H1 (cell line): ENCODE measurements around the gene TARS3. TPM values are rescaled to one million over a fixed set of nuclear protein-coding genes. Genes with fewer than 3 reads are reported as not detected.

Experiments used
- CTCF ChIA-PET: fragments of 300-600 bp; sonication (Branson Sonifier 250); formaldehyde crosslinking; loops from one replicate; lab custom pipeline; 2021; ENCODE audit not compliant: partially characterized antibody; lab: Charles Lee
- POLR2A ChIA-PET: fragments of 300-600 bp; sonication (Branson Sonifier 250); formaldehyde crosslinking; loops from one replicate; lab custom pipeline; 2021; ENCODE audit warnings: inconsistent platforms; ENCODE audit not compliant: partially characterized antibody; lab: Charles Lee
- DNase-seq, 2 experiments: peaks; one replicate each; pipeline versions ENCODE4 v3.0.0 to v3.0.0-alpha.2; 2010 to 2022; ENCODE audit warnings: low spot score in 2 of 2, low read depth in 1 of 2, mixed read lengths in 1 of 2
- FAIRE-seq: peaks from 2 replicates; lab custom pipeline; 2011; peaks lifted over from hg19 to GRCh38; lab: Jason Lieb, UNC
- H2AFZ ChIP-seq: 2 replicates; pipeline ENCODE4 v1.8.1; 2012; ENCODE audit warnings: low read length, inconsistent platforms
- H2AK5ac ChIP-seq: 2 replicates; pipeline ENCODE4 v1.6.1; 2013; ENCODE audit warnings: low read depth, low read length
- H2BK120ac ChIP-seq: replicated peaks from 2 replicates; pipeline ENCODE3; 2013; ENCODE audit warnings: low read depth, low read length, inconsistent platforms
- H2BK12ac ChIP-seq: 2 replicates; pipeline ENCODE4 v1.6.1; 2013; ENCODE audit warnings: low read depth, low read length
- H2BK15ac ChIP-seq: 2 replicates; pipeline ENCODE4 v1.6.1; 2013; ENCODE audit warnings: low read length
- H2BK20ac ChIP-seq: 2 replicates; pipeline ENCODE4 v1.6.1; 2013; ENCODE audit warnings: low read length
- H2BK5ac ChIP-seq: 2 replicates; pipeline ENCODE4 v1.6.1; 2013; ENCODE audit warnings: low read depth, low read length
- H3K14ac ChIP-seq: 2 replicates; pipeline ENCODE4 v1.6.1; 2013; ENCODE audit warnings: inconsistent platforms; ENCODE audit not compliant: insufficient read length
- H3K18ac ChIP-seq: 2 replicates; pipeline ENCODE4 v1.6.1; 2013; ENCODE audit warnings: low read length; ENCODE audit errors: extremely low read depth
- H3K23ac ChIP-seq: 2 replicates; pipeline ENCODE4 v1.6.1; 2013; ENCODE audit warnings: inconsistent platforms; ENCODE audit not compliant: insufficient read length
- H3K23me2 ChIP-seq: 2 replicates; pipeline ENCODE4 v1.6.1; 2013; ENCODE audit warnings: low read depth, low read length
- H3K27ac ChIP-seq: 2 replicates; pipeline ENCODE4 v1.6.1; 2011; ENCODE audit warnings: low read depth, low read length, inconsistent platforms
- H3K27me3 ChIP-seq, 4 experiments: replicated peaks in 1 of 4; 1 replicate in 1 of 4; 2 replicates in 3 of 4; pipeline versions ENCODE4 v1.6.1 to v1.8.1; 2011 to 2013; ENCODE audit warnings: low read length in 3 of 4, mild to moderate bottlenecking in 3 of 4, inconsistent platforms in 2 of 4, mixed read lengths in 2 of 4, moderate library complexity in 1 of 4; ENCODE audit not compliant: control insufficient read depth in 3 of 4, insufficient read depth in 3 of 4; ENCODE audit errors: extremely low read depth in 1 of 4
- H3K36me3 ChIP-seq, 4 experiments: 2 replicates each; pipeline versions ENCODE4 v1.6.1 to v1.8.1; 2011 to 2013; ENCODE audit warnings: mild to moderate bottlenecking in 4 of 4, low read length in 3 of 4, moderate library complexity in 2 of 4, control low read depth in 1 of 4, inconsistent platforms in 1 of 4; ENCODE audit not compliant: insufficient read depth in 4 of 4, control insufficient read depth in 2 of 4
- H3K4ac ChIP-seq: replicated peaks from 2 replicates; pipeline ENCODE3; 2013; ENCODE audit warnings: low read length, low read depth, mixed read lengths, inconsistent platforms; ENCODE audit not compliant: insufficient read length
- H3K4me1 ChIP-seq, 4 experiments: replicated peaks in 1 of 4; 1 replicate in 1 of 4; 2 replicates in 3 of 4; pipeline versions ENCODE4 v1.6.1 to v1.8.1; 2011 to 2013; ENCODE audit warnings: low read length in 3 of 4, inconsistent platforms in 2 of 4, mixed read lengths in 1 of 4; ENCODE audit not compliant: insufficient read depth in 4 of 4, control insufficient read depth in 3 of 4
- H3K4me2 ChIP-seq, 2 experiments: 2 replicates each; pipeline versions ENCODE4 v1.6.1 to v1.8.1; 2011 to 2013; ENCODE audit warnings: low read depth in 2 of 2, low read length in 2 of 2, control low read depth in 1 of 2, inconsistent platforms in 1 of 2, mild to moderate bottlenecking in 1 of 2; ENCODE audit not compliant: insufficient read depth in 1 of 2
- H3K4me3 ChIP-seq, 4 experiments: fragments of 200-600, 300-600 bp in 1 of 4; sonication (generic), shearing (Covaris generic), sonication (Bioruptor Twin) in 1 of 4; 2 replicates each; pipeline versions ENCODE4 v1.5.1 to v1.8.1; 2011 to 2016; ENCODE audit warnings: low read length in 4 of 4, low read depth in 3 of 4, control low read depth in 2 of 4, inconsistent platforms in 2 of 4, mild to moderate bottlenecking in 2 of 4, mixed read lengths in 1 of 4, moderate library complexity in 1 of 4; ENCODE audit not compliant: insufficient read depth in 2 of 4; ENCODE audit errors: extremely low read depth in 1 of 4
- H3K56ac ChIP-seq: replicated peaks from 2 replicates; pipeline ENCODE3; 2013; ENCODE audit warnings: low read depth, mild to moderate bottlenecking, mixed read lengths, low read length, inconsistent platforms; ENCODE audit not compliant: insufficient read length
- H3K79me1 ChIP-seq: 2 replicates; pipeline ENCODE4 v1.6.1; 2013; ENCODE audit warnings: low read depth, low read length, control low read depth
- H3K79me2 ChIP-seq, 2 experiments: 2 replicates each; pipeline versions ENCODE4 v1.6.1 to v1.8.1; 2012 to 2013; ENCODE audit warnings: low read length in 2 of 2, mild to moderate bottlenecking in 2 of 2, inconsistent platforms in 1 of 2; ENCODE audit not compliant: insufficient read depth in 2 of 2, control insufficient read depth in 1 of 2
- H3K9ac ChIP-seq, 4 experiments: replicated peaks in 1 of 4; 1 replicate in 1 of 4; 2 replicates in 3 of 4; pipeline versions ENCODE4 v1.6.1 to v1.8.1; 2011 to 2013; ENCODE audit warnings: low read depth in 3 of 4, low read length in 3 of 4, control low read depth in 2 of 4, mild to moderate bottlenecking in 2 of 4, moderate library complexity in 2 of 4, inconsistent platforms in 1 of 4; ENCODE audit errors: extremely low read depth in 1 of 4
- H3K9me3 ChIP-seq, 2 experiments: 2 replicates each; pipeline versions ENCODE4 v1.6.1 to v1.8.1; 2012 to 2013; ENCODE audit warnings: mild to moderate bottlenecking in 2 of 2, moderate library complexity in 2 of 2, control low read depth in 1 of 2, inconsistent platforms in 1 of 2, low read depth in 1 of 2, low read length in 1 of 2, mixed read lengths in 1 of 2; ENCODE audit not compliant: insufficient read depth in 2 of 2
- H4K20me1 ChIP-seq, 2 experiments: replicated peaks in 1 of 2; 2 replicates each; pipeline versions ENCODE3 to v1.8.1; 2011 to 2013; ENCODE audit warnings: inconsistent platforms in 2 of 2, low read length in 2 of 2, mild to moderate bottlenecking in 1 of 2; ENCODE audit not compliant: insufficient read depth in 2 of 2, control insufficient read depth in 1 of 2
- H4K5ac ChIP-seq: 2 replicates; pipeline ENCODE4 v1.6.1; 2013; ENCODE audit warnings: low read length, low read depth, mixed read lengths, inconsistent platforms; ENCODE audit not compliant: insufficient read length
- H4K8ac ChIP-seq: 2 replicates; pipeline ENCODE4 v1.8.0; 2013; ENCODE audit warnings: mild to moderate bottlenecking, moderate library complexity, low read length, inconsistent platforms; ENCODE audit not compliant: insufficient read depth; ENCODE audit errors: extremely low read depth
- H4K91ac ChIP-seq: replicated peaks from 2 replicates; pipeline ENCODE3; 2013; ENCODE audit warnings: low read length, mixed read lengths, inconsistent platforms; ENCODE audit not compliant: insufficient read length
- ASH2L ChIP-seq: fragments of 200-600, 300-600 bp; sonication (generic); IDR thresholded peaks from one replicate; pipeline ENCODE4 v1.7.1; 2017; ENCODE audit warnings: low read length
- BACH1 ChIP-seq: IDR thresholded peaks from 2 replicates; pipeline ENCODE4 v1.6.1; 2012; ENCODE audit warnings: low read length, improper control_type of control experiment
- EGR1 ChIP-seq: IDR thresholded peaks from 2 replicates; pipeline ENCODE4 v1.6.1; 2011; ENCODE audit warnings: low read depth, low read length, borderline replicate concordance
- HDAC2 ChIP-seq, 2 experiments: fragments of 300-600 bp in 1 of 2; sonication (generic) in 1 of 2; IDR thresholded peaks; 2 replicates each; pipeline ENCODE4 v1.6.1; 2011 to 2012; ENCODE audit warnings: low read depth in 2 of 2, low read length in 2 of 2, mild to moderate bottlenecking in 2 of 2, moderate library complexity in 2 of 2, borderline replicate concordance in 1 of 2, inconsistent platforms in 1 of 2
- HDAC6 ChIP-seq: IDR thresholded peaks from one replicate; pipeline ENCODE4 v1.7.1; 2012; ENCODE audit warnings: low read depth, mild to moderate bottlenecking, inconsistent platforms, low read length, moderate library complexity
- KDM5A ChIP-seq: fragments of 200-600 bp; IDR thresholded peaks from 2 replicates; pipeline ENCODE4 v1.7.1; 2012; ENCODE audit warnings: mild to moderate bottlenecking, low read length, inconsistent platforms, mixed read lengths
- POLR2A ChIP-seq, 2 experiments: IDR thresholded peaks; 1 replicate in 1 of 2; 2 replicates in 1 of 2; pipeline ENCODE4 v1.6.1; 2011; ENCODE audit warnings: low read depth in 2 of 2, low read length in 2 of 2, mild to moderate bottlenecking in 2 of 2; ENCODE audit errors: control extremely low read depth in 1 of 2
- POU5F1 ChIP-seq: IDR thresholded peaks from 2 replicates; pipeline ENCODE4 v1.6.1; 2011; ENCODE audit warnings: low read depth, mild to moderate bottlenecking, low read length, moderate library complexity
- RAD21 ChIP-seq, 2 experiments: IDR thresholded peaks in 1 of 2; conservative IDR thresholded peaks in 1 of 2; 2 replicates each; pipeline ENCODE4 v1.6.1; 2011; ENCODE audit warnings: low read depth in 2 of 2, low read length in 2 of 2, improper control_type of control experiment in 1 of 2, inconsistent platforms in 1 of 2, mild to moderate bottlenecking in 1 of 2, moderate library complexity in 1 of 2
- RFX5 ChIP-seq: IDR thresholded peaks from 2 replicates; pipeline ENCODE4 v1.6.1; 2011; ENCODE audit warnings: low read depth, low read length, improper control_type of control experiment, borderline replicate concordance
- RXRA ChIP-seq: IDR thresholded peaks from 2 replicates; pipeline ENCODE4 v1.6.1; 2011; ENCODE audit warnings: low read depth, mild to moderate bottlenecking, low read length, moderate library complexity; ENCODE audit not compliant: insufficient read depth
- SIN3A ChIP-seq, 2 experiments: IDR thresholded peaks in 1 of 2; conservative IDR thresholded peaks in 1 of 2; 2 replicates each; pipeline ENCODE4 v1.6.1; 2011 to 2012; ENCODE audit warnings: low read length in 2 of 2, improper control_type of control experiment in 1 of 2, low read depth in 1 of 2, mild to moderate bottlenecking in 1 of 2
- SP2 ChIP-seq: IDR thresholded peaks from 2 replicates; pipeline ENCODE4 v1.6.1; 2012; ENCODE audit warnings: mild to moderate bottlenecking, low read length, inconsistent platforms
- SP4 ChIP-seq: IDR thresholded peaks from 2 replicates; pipeline ENCODE4 v1.6.1; 2012; ENCODE audit warnings: low read length, inconsistent platforms
- TEAD4 ChIP-seq: IDR thresholded peaks from 2 replicates; pipeline ENCODE4 v1.6.1; 2012; ENCODE audit warnings: low read depth, low read length, inconsistent platforms, mixed read lengths
- ZNF274 ChIP-seq: IDR thresholded peaks from 2 replicates; pipeline ENCODE4 v1.7.0; 2012; ENCODE audit warnings: low read length, borderline replicate concordance; ENCODE audit errors: extremely low read depth
- WGBS, 2 experiments: shearing (Covaris generic) in 1 of 2; methylation state at CpG; one replicate each; pipeline versions ENCODE4 v1.1.6 to v1.1.7; 2013 to 2015; ENCODE audit warnings: low lambda C conversion rate in 2 of 2, mixed read lengths in 2 of 2, inconsistent platforms in 1 of 2, low coverage in 1 of 2, missing lambda C conversion rate in 1 of 2; ENCODE audit not compliant: insufficient replicate concordance in 2 of 2, insufficient coverage in 1 of 2, insufficient read length in 1 of 2; ENCODE audit errors: extremely low coverage in 1 of 2, missing lambda C conversion rate in 1 of 2; 5-methylcytosine and 5-hydroxymethylcytosine counted together
- polyA plus RNA-seq, 7 experiments: library from polyadenylated mRNA; depleted of rRNA in 3 of 7; stranded (reverse) in 5 of 7; unstranded in 2 of 7; fragments of >200 nt in 5 of 7; fragments of 200-250 nt in 2 of 7; gene quantifications; 1 replicate in 5 of 7; 2 replicates in 1 of 7; 4 replicates in 1 of 7; pipeline versions ENCODE4 v1.2.1 to v1.2.3, GENCODE V29; 2011 to 2013; ENCODE audit warnings: missing spikeins in 2 of 7, mixed read lengths in 2 of 7
- total RNA-seq: library from RNA; stranded (reverse); fragmentation: NEBNext Ultra II Directional; extraction: Animal tissue kit (Norgen Biotek cat#: 25700); gene quantifications from 2 replicates; pipeline ENCODE4 v1.2.1, GENCODE V29; 2021

TARS3 gene
- total and polyA plus RNA-seq, 2 of the 8 experiments (the other 6 are each of a cell fraction or from before 2014, with no cell fraction given): 2.1 to 13.9 TPM

DNA sequence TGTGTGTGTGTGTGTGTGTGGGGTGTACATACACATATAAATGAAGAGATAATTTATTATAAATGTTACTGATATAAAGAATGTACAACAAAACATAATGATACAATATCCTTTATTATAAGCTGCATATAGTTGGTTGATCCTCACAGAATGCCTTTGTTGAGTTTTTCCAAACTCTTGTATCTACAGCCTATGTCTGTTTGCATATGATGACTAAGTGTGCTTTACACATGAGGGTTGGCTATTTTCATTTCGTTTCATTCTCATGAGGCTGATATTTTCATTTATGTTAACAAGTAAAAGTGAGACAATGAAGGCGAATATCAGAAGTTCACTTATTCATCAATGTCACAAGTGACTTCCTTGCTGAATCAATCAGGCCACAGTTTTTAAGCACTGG, 117.2 kb downstream of the TARS3 start:
- ChIA-PET POLR2A (no interaction called here), CTCF (interaction anchor here (1.0 to 6.4 kb wide), 3 partner anchors 21 to 286 kb away, joined by 3 to 33 read pairs (median 3); no protein-coding TSS in a partner anchor)
- no peak overlapping the region for H3K18ac ChIP-seq
- 85% methylated on average over 2 of the region's 2 CpGs; no CpG with 5 or more reads in 1 of the 2 experiments for WGBS, 2 experiments
- no peaks in the 10 kb centered on the region for H4K20me1 ChIP-seq
- H2BK5ac ChIP-seq: no peak overlapping the region
- H3K27ac ChIP-seq: no peak overlapping the region
- FAIRE-seq (no peak), DNase-seq (no peak)
- H2BK20ac ChIP-seq: no peak overlapping the region
- no peak overlapping the region for H2BK15ac ChIP-seq
- no peak overlapping the region for H3K4me2 ChIP-seq
- H3K56ac ChIP-seq: no peak overlapping the region
- no peaks in the 10 kb centered on the region for H3K36me3 ChIP-seq
- H3K9me3 ChIP-seq: no peaks in the 10 kb centered on the region
- no peak overlapping the region for H4K91ac ChIP-seq
- no peaks in the 10 kb centered on the region for H3K79me1 ChIP-seq
- no peak overlapping the region for H3K14ac ChIP-seq
- H3K27me3 ChIP-seq: no peaks in the 10 kb centered on the region
- H2BK120ac ChIP-seq: no peak overlapping the region
- H4K8ac ChIP-seq: no peak overlapping the region
- no peak overlapping the region for H2AK5ac ChIP-seq
- no peak overlapping the region for H3K23ac ChIP-seq
- no peaks in the 10 kb centered on the region for H3K4me1 ChIP-seq
- no peak overlapping the region for H4K5ac ChIP-seq
- no peak overlapping the region for H3K9ac ChIP-seq
- H3K4me3 ChIP-seq: no peak overlapping the region
- H2BK12ac ChIP-seq: no peak overlapping the region
- H3K23me2 ChIP-seq: no peaks in the 10 kb centered on the region
- no peak overlapping the region for H2AFZ ChIP-seq
- H3K79me2 ChIP-seq: no peaks in the 10 kb centered on the region
- no peak overlapping the region for H3K4ac ChIP-seq
- no peak for TF ChIP-seq HDAC6
- TF ChIP-seq TEAD4: no peak
- no peak for TF ChIP-seq RAD21 (IDR thresholded peaks at IDR 0.05 in 1 of 2, conservative IDR thresholded peaks at IDR 0.05 in 1 of 2; ENCODE audit: low read depth in 2 of 2, low read length in 2 of 2)
- no peak for TF ChIP-seq RXRA
- no peak for TF ChIP-seq ASH2L
- TF ChIP-seq HDAC2 (IDR thresholded peaks at IDR 0.05; ENCODE audit: borderline replicate concordance in 1 of 2, low read depth in 2 of 2, low read length in 2 of 2): no peak
- TF ChIP-seq ZNF274: no peak
- no peak for TF ChIP-seq SIN3A (conservative IDR thresholded peaks at IDR 0.05 in 1 of 2, IDR thresholded peaks at IDR 0.05 in 1 of 2; ENCODE audit: low read depth in 1 of 2, low read length in 2 of 2)
- no peak for TF ChIP-seq SP4
- TF ChIP-seq KDM5A: no peak
- no peak for TF ChIP-seq POLR2A (IDR thresholded peaks at IDR 0.05; ENCODE audit: control extremely low read depth in 1 of 2, low read depth in 2 of 2, low read length in 2 of 2)
- no peak for TF ChIP-seq SP2
- TF ChIP-seq EGR1: no peak
- TF ChIP-seq RFX5: no peak
- no peak for TF ChIP-seq BACH1
- TF ChIP-seq POU5F1: no peak
